Measurements from ENCODE around the gene LOXL4. TPM values are rescaled to one million over a fixed set of nuclear protein-coding genes. Genes with fewer than 3 reads are reported as not detected.

Gene LOXL4
- total and polyA plus RNA-seq, 3 donors from 2014 or later: 14.0 to 38.2 (median 18.9) TPM

DNA sequence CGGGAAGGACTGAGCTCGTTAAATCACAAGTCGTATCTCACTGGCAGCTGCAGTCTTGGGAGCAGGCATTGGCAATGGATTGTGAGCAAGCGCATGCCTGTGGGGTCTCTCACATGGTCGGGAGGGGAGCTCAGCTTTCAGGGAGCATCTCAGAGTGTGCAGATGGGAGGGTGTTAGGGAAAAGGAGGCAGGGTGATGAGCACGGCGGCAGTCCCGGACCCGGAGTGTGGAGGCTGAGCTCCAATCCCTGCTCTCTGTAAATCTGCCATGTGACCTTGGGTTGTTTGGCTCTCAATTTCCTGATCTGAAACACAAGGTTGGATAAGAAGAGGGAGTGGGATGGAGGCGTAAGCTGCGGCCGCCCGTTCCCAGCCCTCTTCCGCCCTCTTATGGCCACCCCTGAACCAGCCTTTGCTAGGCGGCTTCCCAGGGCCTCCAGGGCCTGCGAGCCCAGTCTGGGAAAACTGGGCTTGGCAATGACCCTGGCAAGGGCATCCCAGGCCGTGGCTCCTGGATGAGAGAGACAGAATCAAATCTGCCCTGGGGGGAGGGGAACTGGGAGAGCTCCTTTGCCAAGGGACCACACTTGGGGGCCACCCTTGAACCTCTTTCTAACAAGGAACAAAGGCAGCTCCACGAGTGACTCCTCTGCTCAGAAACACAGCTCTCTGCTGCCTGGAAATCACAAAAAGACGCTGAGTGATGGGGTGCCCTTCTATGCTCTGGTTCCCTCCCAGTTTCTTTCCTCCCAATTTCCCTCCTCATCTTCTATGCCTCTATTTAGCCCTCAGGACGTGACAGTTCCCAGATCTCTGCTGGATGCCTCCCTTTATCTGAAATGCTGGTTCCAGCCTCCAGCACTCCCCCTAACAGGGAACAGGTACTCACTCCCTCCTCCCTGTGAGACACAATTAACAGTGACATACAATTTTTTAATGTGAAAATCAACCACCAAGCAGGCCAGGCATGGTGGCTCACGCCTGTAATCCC, 41.7 kb upstream of the LOXL4 start:
- 13 to 14% methylated on average over 20 to 21 of the region's 21 CpGs for WGBS, 2 donors
- no peak overlapping the region for H3K27ac ChIP-seq
- intact Hi-C loops (cut with DNase I; ENCODE audit: low total_unique reads): no loop called here

DNA sequence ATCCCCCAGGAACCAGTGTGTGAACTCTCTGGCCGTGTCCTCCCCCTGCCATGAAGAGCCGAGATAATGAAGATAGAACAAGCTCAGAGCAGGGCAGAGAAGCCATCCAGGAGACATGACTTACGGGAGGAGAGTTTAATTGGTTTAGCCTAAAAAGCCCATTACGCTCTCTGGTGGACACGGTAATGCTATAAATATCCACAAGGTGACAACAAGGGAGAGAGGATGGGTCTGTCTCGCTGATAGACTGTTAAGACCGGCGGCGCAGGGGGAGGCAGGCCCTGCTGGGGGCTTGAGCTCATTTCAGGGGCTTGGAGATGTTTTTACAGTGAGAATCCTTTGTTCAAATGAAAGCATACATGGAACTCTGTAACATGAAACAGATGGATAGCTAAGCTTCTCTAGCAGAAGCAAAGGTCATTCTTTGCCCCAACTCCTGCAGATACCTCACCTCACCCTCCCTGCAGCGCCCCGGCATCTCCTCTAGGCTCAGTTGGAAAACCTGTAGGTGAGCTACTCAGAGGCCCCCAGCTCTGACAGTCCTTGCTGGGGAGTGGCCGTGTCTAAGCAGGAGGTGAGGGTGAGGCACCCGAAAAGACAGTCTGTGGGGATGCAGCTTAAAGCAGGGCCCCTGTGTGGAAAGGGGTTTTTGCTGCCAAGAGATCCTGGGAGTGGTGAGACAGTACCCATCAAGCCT, 40.8 kb upstream of the LOXL4 start:
- intact Hi-C loops (cut with DNase I; ENCODE audit: low total_unique reads): no loop called here
- H3K9me3 ChIP-seq: no peaks in the 10 kb centered on the region
- TF ChIP-seq, protein P1, sequence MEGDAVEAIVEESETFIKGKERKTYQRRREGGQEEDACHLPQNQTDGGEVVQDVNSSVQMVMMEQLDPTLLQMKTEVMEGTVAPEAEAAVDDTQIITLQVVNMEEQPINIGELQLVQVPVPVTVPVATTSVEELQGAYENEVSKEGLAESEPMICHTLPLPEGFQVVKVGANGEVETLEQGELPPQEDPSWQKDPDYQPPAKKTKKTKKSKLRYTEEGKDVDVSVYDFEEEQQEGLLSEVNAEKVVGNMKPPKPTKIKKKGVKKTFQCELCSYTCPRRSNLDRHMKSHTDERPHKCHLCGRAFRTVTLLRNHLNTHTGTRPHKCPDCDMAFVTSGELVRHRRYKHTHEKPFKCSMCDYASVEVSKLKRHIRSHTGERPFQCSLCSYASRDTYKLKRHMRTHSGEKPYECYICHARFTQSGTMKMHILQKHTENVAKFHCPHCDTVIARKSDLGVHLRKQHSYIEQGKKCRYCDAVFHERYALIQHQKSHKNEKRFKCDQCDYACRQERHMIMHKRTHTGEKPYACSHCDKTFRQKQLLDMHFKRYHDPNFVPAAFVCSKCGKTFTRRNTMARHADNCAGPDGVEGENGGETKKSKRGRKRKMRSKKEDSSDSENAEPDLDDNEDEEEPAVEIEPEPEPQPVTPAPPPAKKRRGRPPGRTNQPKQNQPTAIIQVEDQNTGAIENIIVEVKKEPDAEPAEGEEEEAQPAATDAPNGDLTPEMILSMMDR (IDR thresholded peaks at IDR 0.05): peak in 1 of 3 experiments; percentile 9
- TF ChIP-seq POLR2A (IDR thresholded peaks at IDR 0.05): no peak
- no peak overlapping the region for H3K4me3 ChIP-seq
- H3K27ac ChIP-seq: no peak overlapping the region
- WGBS, 2 donors: 39 to 46% methylated on average over 12 to 13 of the region's 13 CpGs
- no peaks in the 10 kb centered on the region for H3K36me3 ChIP-seq (ENCODE audit: low read depth, missing control alignments)
- DNase-seq: no peak
- H3K4me1 ChIP-seq: peaks cover 8% of the 10 kb centered on the region
- H3K27me3 ChIP-seq: no peaks in the 10 kb centered on the region

More for the DNA sequence above, 41.7 kb upstream of the LOXL4 start:
- TF ChIP-seq, protein P1 (IDR thresholded peaks at IDR 0.05): peak; percentile 54 to 66 (median 56)
- no peak for TF ChIP-seq POLR2A (IDR thresholded peaks at IDR 0.05)
- peak; percentile 84 for DNase-seq
- H3K4me1 ChIP-seq: peaks cover 8% of the 10 kb centered on the region
- no peaks in the 10 kb centered on the region for H3K27me3 ChIP-seq
- no peak overlapping the region for H3K4me3 ChIP-seq
- H3K36me3 ChIP-seq (ENCODE audit: low read depth, missing control alignments): no peaks in the 10 kb centered on the region
- H3K9me3 ChIP-seq: no peaks in the 10 kb centered on the region

DNA sequence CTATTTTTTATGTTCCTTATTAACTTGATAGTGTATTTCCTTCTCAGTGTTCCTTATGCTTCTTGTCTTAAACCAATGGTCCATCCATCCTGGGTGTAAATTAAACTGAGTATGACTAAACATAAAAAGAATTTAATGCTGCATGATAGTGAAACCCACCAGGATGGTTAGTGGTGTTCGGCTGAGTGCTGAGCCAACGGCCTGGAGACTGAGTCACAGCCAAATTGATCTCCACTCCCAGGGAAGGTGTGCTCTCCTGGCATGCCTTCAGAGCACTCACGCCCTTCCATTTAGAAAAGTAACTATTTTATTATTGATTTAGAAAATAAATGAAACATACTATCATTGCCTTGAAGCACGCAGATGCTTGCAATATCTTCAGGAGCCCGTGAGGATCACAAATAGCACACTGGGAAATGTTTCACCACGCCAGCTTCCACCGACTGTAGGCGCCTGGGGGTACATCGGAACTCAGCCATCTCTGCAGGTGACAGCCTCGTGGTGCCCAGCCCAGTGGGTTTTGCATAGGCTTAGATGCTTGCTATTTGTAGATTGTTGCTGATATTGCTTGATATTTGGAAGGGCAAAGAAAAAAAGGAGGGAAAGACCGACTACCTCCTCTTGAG, 40.0 kb upstream of the LOXL4 start:
- Histone ChIP-seq H3K4me3 (no peak overlapping the region), H3K27me3 (no peaks in the 10 kb centered on the region), H3K9me3 (no peaks in the 10 kb centered on the region), H3K36me3 (ENCODE audit: low read depth, missing control alignments) (no peaks in the 10 kb centered on the region), H3K4me1 (peaks cover 8% of the 10 kb centered on the region), H3K27ac (no peak overlapping the region)
- TF ChIP-seq POLR2A (IDR thresholded peaks at IDR 0.05): no peak
- TF ChIP-seq, protein P1 (IDR thresholded peaks at IDR 0.05): no peak
- DNase-seq: no peak
- WGBS, 2 donors: 58 to 65% methylated on average over 11 of the region's 11 CpGs
- intact Hi-C loops (cut with DNase I; ENCODE audit: low total_unique reads): no loop called here

DNA sequence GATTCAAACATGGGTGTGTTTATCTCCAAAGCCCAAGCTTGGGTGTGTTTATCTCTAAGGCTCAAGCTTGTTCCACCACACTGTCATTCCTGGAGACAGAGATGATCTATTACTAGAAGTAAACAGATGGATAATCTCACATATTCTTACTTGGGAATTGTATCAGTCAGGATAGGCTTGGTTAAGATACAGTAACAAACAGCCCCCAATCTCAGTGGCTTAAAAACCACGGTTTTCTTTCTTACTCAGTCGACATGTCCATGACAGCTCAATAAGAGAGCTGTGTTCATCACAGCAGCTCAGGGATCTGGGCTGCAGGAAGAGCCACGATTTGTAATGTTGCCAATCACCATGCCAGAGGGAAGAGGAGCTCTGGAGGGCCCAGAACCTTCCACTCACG, 38.5 kb upstream of the LOXL4 start:
- Histone ChIP-seq H3K27me3 (no peaks in the 10 kb centered on the region), H3K4me3 (no peak overlapping the region), H3K4me1 (peaks cover 8% of the 10 kb centered on the region), H3K9me3 (no peaks in the 10 kb centered on the region), H3K36me3 (ENCODE audit: low read depth, missing control alignments) (no peaks in the 10 kb centered on the region), H3K27ac (no peak overlapping the region)
- WGBS, 2 donors: 91 to 97% methylated on average over 4 of the region's 4 CpGs
- intact Hi-C loops (cut with DNase I; ENCODE audit: low total_unique reads): no loop called here
- no peak for TF ChIP-seq POLR2A (IDR thresholded peaks at IDR 0.05)
- TF ChIP-seq, protein P1 (IDR thresholded peaks at IDR 0.05): no peak
- no peak for DNase-seq
